Measurements from ENCODE around the gene SARNP.

The SARNP gene

DNA sequence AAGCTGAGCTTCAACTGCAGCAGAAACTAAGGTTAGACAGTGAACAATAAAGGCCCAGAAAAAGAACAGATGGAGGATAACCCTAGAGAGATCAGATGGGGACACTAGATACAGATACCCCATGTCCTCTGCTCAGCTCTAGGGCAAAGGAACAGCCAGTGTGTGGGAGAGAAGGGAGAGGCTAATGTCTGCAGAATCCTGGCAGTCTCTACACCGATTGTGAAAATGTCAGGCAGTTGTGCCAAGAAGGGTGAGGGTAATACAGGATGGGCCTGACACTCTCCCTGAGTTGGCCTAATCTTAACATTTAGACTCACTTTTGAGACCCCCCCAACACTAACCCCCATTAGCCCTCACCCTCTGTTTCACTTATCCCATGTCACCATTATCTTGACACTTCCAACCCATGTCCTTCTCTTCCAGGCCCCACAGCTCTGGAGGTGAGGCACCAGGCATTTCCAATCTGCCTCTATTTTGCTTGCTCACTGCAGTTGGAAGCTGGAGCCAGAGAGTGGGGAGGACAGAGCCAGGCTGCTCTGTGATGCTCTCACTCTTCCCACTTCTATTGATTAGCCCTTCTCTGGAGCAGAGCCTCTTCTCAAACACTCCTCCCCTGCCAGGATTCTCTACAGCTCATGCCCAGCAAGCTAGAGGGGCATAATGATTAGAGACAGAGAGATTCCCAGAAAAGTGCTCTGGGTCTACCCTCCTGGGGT is 104.7 kb downstream of the SARNP start:
- Histone ChIP-seq H2AFZ (ENCODE audit: low read depth, low read length, severe bottlenecking) (no peak overlapping the region), H3K4me3 (ENCODE audit: insufficient read depth, low read length, poor library complexity, severe bottlenecking) (no peak overlapping the region), H4K20me1 (ENCODE audit: low read depth, low read length) (no peaks in the 10 kb centered on the region), H3K27me3 (ENCODE audit: low read length) (no peaks in the 10 kb centered on the region), H3K9me2 (replicated peaks; ENCODE audit: insufficient read depth, low read length) (no peaks in the 10 kb centered on the region), H3F3A (ENCODE audit: insufficient read depth) (no peaks in the 10 kb centered on the region), H3K4me2 (ENCODE audit: low read depth, low read length, poor library complexity, severe bottlenecking) (no peak overlapping the region), H3K9me3 (ENCODE audit: insufficient read depth, low read length) (no peaks in the 10 kb centered on the region), H3K27ac (ENCODE audit: low read depth, low read length) (no peak overlapping the region), H3K79me2 (ENCODE audit: insufficient read depth, low read length) (no peaks in the 10 kb centered on the region), H3K36me3 (ENCODE audit: low read length) (no peaks in the 10 kb centered on the region), H3K9ac (ENCODE audit: low read length) (no peak overlapping the region)
- TF ChIP-seq, protein P1, sequence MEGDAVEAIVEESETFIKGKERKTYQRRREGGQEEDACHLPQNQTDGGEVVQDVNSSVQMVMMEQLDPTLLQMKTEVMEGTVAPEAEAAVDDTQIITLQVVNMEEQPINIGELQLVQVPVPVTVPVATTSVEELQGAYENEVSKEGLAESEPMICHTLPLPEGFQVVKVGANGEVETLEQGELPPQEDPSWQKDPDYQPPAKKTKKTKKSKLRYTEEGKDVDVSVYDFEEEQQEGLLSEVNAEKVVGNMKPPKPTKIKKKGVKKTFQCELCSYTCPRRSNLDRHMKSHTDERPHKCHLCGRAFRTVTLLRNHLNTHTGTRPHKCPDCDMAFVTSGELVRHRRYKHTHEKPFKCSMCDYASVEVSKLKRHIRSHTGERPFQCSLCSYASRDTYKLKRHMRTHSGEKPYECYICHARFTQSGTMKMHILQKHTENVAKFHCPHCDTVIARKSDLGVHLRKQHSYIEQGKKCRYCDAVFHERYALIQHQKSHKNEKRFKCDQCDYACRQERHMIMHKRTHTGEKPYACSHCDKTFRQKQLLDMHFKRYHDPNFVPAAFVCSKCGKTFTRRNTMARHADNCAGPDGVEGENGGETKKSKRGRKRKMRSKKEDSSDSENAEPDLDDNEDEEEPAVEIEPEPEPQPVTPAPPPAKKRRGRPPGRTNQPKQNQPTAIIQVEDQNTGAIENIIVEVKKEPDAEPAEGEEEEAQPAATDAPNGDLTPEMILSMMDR (IDR thresholded peaks at IDR 0.05; ENCODE audit: insufficient read depth, low read length, poor library complexity, severe bottlenecking): no peak
- no peak for TF ChIP-seq EZH2phosphoT487 (conservative IDR thresholded peaks at IDR 0.05; ENCODE audit: low read length)

DNA sequence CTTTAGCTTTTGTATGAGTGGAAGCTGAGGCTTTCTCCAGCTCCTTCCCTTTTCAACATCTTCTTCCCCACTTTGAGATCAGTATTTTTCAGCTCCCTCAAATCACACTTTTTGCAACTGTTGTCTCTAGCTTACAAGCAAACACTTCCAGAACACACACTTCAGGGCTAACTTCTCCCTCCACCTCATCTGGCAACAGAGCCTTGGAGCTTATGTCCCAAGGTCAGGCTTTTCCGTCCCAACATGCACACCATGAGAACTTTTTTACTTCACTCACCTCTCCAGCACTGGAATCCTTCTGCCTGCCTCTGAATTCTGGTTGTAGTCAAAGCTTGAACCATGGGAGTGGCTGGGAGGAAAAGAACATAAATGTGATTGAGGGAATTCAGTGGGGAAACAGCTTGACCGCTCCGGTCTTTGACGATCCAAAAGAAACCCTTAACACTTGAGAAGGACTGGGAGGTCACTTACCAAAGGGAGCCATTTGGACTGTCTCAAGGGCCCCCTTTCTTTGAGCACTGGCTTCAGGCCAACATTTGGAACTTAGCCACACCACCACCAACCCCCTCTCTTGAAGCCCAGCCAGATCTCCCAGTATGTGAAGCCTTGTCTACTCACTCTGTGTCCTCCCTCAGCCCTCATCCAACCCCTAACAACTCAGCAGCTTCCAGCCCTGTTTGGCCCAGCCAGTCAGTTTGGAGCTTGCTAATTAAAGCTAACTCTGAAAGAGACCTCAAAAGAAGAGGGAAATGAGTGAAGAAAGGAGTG is 105.6 kb downstream of the SARNP start:
- Histone ChIP-seq H3K27me3 (ENCODE audit: low read length) (no peaks in the 10 kb centered on the region), H3K4me3 (ENCODE audit: insufficient read depth, low read length, poor library complexity, severe bottlenecking) (no peak overlapping the region), H3K4me2 (ENCODE audit: low read depth, low read length, poor library complexity, severe bottlenecking) (no peak overlapping the region), H3F3A (ENCODE audit: insufficient read depth) (no peaks in the 10 kb centered on the region), H3K27ac (ENCODE audit: low read depth, low read length) (no peak overlapping the region), H3K9me3 (ENCODE audit: insufficient read depth, low read length) (no peaks in the 10 kb centered on the region), H3K9me2 (replicated peaks; ENCODE audit: insufficient read depth, low read length) (no peaks in the 10 kb centered on the region), H3K9ac (ENCODE audit: low read length) (no peak overlapping the region), H4K20me1 (ENCODE audit: low read depth, low read length) (no peaks in the 10 kb centered on the region), H3K36me3 (ENCODE audit: low read length) (no peaks in the 10 kb centered on the region), H2AFZ (ENCODE audit: low read depth, low read length, severe bottlenecking) (no peak overlapping the region), H3K79me2 (ENCODE audit: insufficient read depth, low read length) (no peaks in the 10 kb centered on the region)
- TF ChIP-seq EZH2phosphoT487 (conservative IDR thresholded peaks at IDR 0.05; ENCODE audit: low read length): no peak
- TF ChIP-seq, protein P1 (IDR thresholded peaks at IDR 0.05; ENCODE audit: insufficient read depth, low read length, poor library complexity, severe bottlenecking): no peak

DNA sequence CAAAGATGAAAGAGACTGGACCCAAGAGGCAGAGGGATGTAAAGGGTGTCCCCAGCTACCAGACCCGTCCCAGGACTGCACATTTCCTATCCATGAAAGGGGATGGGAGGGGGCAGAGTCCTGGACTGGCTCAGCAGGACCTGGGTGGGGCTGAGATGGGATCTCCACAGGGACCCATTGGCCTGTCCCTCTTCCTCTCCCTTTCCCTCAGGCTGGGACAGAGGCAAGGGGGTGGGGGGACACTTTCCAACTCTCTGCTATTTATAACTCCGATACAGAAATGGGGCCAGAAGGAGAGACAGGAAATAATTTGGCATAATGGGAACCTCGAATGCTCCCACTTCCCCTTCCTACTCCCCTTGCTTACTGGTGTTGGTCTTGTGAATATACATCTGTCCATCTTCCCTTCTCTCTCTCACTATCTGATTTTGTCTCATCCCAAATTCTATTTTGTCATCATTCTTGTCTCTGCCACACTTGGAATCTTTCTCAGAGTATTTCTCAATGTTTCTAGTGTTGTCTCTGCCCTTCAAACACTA is 108.8 kb downstream of the SARNP start:
- Histone ChIP-seq H4K20me1 (ENCODE audit: low read depth, low read length) (no peaks in the 10 kb centered on the region), H3K4me2 (ENCODE audit: low read depth, low read length, poor library complexity, severe bottlenecking) (no peak overlapping the region), H2AFZ (ENCODE audit: low read depth, low read length, severe bottlenecking) (no peak overlapping the region), H3K9me3 (ENCODE audit: insufficient read depth, low read length) (no peaks in the 10 kb centered on the region), H3K27ac (ENCODE audit: low read depth, low read length) (no peak overlapping the region), H3F3A (ENCODE audit: insufficient read depth) (no peaks in the 10 kb centered on the region), H3K27me3 (ENCODE audit: low read length) (no peaks in the 10 kb centered on the region), H3K9ac (ENCODE audit: low read length) (no peak overlapping the region), H3K9me2 (replicated peaks; ENCODE audit: insufficient read depth, low read length) (no peaks in the 10 kb centered on the region), H3K79me2 (ENCODE audit: insufficient read depth, low read length) (no peaks in the 10 kb centered on the region), H3K36me3 (ENCODE audit: low read length) (no peaks in the 10 kb centered on the region), H3K4me3 (ENCODE audit: insufficient read depth, low read length, poor library complexity, severe bottlenecking) (no peak overlapping the region)
- TF ChIP-seq, protein P1 (IDR thresholded peaks at IDR 0.05; ENCODE audit: insufficient read depth, low read length, poor library complexity, severe bottlenecking): no peak
- no peak for TF ChIP-seq EZH2phosphoT487 (conservative IDR thresholded peaks at IDR 0.05; ENCODE audit: low read length)
